ELF-1 (cell line): ENCODE measurements around the gene RAB3D.
"Not testable (repeated sequence)": the region's sequence is repeated elsewhere in the genome, so short reads cannot be mapped to it uniquely, and the experiment has no call there.

ENCODE experiments used
- DNase-seq: peaks from one replicate; pipeline ENCODE4 v3.0.0-alpha.2; 2016; ENCODE audit warnings: low read depth, low spot score

RAB3D gene

DNA sequence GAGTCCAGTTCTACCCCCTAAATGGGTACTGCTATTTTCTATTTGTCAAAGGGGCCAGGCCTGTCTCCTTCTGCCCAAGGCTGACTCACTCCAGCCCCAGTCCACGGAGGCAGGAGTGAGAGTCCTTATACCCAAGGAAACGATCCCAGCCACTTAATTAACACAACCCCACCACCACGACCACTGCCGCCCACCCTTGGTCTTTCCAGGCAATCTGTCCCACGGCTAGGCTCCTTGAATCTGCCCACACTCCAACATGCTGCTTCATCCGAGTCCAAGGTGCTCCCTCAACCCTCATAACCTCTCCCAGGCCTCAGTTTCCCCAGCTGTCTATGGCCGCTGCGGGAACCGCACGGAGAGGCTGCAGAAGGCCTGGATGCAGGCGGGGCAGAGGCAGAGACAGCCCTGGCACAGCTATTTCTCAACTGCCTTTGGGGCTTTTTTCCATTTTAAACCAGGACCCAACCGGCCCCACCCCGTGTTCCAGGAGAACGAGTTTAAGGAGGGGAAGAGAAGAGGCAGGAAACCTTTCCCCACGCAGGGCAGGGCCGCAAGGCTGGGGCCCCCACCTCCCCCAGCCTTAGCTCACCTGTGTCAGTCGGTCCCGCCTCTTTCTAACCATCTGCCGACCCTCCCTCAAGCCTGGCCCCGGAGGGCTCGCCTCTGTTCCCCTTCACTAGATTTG is 746 bp downstream of the RAB3D start:
- DNase-seq: no peak

DNA sequence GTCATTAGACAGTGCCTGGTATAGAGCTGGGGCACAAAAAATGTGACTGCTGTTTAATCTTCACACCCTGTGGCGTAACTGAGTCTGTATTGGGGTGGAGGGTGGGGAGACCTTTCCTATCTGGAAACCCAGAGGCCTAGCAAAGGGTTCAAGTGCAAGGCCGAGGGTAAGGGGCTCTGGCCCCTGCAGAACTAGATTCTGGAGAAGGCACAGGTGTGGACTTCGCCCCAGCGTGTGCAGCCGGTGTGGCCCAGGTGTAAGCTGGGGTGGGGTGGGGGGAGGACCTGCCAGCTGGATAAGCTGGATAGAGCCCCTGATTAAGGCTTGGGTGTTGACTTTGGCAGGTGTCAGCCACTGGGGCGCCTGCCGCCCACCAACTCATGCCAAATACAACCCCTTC is 1.3 kb downstream of the RAB3D start:
- no peak for DNase-seq

DNA sequence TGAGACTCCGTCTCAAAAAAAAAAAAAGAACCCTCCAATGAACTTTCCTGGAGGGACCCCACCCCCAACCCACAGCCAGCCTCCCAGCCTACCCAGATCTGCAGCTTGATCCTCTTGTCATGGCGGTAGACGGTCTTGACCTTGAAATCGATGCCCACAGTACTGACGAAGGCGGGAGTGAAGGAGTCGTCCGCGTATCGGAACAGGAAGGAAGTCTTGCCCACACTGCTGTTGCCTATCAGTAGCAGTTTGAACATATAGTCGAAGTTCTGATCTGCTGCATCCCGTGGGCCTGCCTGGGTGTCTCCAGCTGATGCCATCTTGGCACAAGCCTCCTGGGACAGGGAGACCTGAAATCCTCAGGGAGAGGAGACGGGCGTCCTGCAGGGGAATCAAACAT is 2.4 kb downstream of the RAB3D start:
- no peak for DNase-seq

DNA sequence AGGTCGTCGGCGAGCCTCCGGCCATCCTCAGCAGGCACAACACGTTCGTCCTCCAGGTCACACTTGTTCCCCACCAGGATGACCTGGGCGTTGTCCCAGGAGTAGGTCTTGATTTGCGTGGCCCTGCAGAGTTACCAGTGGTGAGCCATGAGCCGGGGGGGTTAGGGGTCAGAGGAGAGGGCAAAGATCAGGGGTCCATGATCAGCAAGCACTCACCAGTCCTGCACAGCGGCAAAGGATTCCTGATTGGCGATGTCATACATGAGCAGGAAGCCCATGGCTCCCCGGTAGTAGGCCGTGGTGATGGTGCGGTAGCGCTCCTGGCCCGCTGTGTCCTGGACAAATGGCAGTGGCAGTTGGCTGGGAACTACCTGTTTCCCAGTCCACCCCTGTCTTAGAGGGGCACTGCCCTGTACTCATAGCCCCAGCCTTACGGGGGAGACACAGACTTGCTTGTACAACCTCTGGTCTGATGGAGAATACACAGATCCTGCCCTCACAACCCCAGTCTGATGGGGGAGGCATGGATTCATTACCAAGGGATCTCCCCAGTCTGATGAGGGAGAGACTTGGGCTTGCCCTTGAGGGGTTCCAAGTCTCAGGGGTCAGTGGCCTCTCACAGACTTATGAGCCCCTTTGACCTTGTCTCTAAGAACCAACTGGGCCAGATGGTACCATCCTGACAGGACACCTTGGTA is 3.9 kb downstream of the RAB3D start:
- DNase-seq: peak; percentile 23

DNA sequence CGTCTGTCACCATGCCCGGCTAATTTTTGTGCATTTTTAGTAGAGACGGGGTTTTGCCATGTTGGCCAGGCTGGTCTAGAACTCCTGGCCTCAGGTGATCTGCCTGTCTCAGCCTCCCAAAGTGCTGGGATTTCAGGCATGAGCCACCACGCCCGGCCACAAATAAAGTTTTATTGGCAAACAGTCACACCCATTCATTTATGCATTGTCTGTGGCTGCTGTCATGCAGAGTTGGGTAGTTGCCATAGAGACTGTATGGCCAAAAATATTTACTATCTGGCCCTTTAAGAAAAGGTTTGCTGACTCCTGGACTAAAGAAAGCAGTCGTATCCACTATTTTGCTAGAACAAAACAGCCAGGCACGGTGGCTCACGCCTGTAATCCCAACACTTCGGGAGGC is 5.6 kb downstream of the RAB3D start:
- not testable (repeated sequence) for DNase-seq

DNA sequence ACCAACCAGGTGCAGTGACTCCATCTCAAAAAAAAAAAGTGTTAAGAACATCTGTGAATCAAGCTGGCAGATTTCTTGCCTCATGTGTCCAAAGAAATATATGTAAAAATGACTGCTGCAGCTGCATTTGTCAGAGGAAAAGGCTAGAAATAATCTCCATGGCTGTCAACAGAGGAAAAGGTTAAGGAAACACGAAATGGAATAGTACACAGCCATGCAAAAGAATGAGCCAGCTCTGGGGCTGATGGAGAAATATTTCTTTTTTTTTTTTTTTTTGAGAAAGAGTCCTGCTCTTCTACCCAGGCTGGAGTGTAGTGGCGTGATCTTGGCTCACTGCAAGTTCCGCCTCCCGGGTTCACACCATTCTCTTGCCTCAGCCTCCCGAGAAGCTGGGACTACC is 6.6 kb downstream of the RAB3D start:
- no peak for DNase-seq

DNA sequence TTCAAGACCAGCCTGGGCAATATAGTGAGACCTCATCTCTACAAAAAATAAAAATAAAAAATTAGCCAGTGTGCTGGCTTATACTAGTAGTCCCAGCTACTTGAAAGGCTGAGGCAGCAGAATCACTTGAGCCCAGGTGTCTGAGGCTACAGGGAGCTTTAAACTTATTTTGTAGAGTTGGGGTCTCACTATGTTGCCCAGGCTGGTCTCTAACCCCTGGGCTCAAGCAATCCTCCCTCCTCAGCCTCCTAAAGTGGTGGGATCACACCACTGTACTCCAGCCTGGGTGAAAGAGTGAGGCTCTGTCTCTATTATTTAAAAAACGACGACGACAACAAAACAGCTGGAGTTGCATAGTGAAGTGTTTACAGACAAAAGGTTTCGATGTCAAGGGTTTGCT is 8.0 kb downstream of the RAB3D start:
- no peak for DNase-seq

DNA sequence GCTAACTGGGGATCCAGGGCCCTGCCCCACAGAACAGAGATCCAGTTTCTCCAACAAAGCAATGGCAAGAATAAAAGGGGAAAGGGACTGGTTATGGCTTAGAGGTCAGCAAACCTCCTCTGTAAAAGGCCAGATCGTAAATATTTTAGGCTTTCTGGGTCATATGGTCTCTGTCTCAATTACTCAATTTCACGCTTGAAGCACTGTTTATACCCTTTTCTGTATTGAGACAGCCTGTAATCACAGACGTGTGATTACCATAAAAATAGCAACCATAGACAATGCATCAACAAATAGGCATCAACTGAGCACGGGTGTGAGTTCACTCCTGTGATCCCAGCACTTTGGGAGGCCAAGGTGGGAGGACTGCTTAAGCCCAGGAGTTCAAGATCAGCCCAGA is 9.3 kb downstream of the RAB3D start:
- no peak for DNase-seq

DNA sequence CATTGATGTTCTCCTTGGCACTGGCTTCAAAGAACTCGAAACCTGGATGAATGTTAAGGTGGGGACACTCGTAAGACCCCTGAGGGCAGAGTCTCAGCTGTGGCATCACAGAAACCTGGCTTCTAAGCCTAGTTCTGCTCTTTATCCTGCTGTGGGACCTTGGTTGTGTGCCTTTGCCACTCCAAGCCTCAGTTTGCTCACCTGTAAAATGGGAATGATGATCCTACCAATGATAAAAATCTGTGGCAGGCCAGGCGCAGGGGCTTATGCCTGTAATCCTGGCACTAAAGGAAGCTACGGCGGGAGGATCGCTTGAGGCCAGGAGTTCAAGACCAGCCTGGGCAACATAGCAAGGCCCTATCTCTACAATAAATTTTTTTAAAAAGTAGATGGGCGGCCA is 13.9 kb downstream of the RAB3D start:
- no peak for DNase-seq

DNA sequence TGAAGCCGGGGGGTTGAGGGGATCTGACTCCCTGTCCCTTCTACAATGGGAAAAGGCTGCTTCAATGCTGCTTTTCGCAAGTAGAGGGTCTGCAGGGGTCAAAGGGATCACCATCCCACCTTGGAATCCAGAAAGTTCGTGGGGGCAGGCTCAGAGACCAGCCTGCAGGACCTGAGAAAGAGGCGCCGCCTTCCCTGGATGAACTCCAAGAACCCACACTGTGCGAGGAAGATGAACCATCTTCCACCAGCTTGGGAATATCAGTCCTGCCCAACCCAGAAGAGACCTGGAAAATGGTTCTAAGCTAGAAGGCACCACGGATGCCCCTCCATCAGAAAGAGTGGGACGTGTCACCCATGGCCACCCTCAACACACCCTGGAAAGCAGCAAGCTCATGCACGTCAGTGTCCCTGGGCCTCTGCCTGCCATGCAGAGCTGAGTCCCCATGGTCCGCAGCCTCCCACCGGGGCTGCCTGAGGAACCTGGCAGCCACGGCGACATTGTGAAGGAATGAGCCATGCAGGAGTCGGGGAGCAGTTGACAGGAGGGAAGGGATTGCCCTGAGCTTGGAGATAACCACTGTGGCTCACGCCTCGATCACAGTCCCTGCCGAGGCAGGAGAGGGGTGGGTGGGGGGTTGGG is 14.6 kb downstream of the RAB3D start:
- no peak for DNase-seq

DNA sequence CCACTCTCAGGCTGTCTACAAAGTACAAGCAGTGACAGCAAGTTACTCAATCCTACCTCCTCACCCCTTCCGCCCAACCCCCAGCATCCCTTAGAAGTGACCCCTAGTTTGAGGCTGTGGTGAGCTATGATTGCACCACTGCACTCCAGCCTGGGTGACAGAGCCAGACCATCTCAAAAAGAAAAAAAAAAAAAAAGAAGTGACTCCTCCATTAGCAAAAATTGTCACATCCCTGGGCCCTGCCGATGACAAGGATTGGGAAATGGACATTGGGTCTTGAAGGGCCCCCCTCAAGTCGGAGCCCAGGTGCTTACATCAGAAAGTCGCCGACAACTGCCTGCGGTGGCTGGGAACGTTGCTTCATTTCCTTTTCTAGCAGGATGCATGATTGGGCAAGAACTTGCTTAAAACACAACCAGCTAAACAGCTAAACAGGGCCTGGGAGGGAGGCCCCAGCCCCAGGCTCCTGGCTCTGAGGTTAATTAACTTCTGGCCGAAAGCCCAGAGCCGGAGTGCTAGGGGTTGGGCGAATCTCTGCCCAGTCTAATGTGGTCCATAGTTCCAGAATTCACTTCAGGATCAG is 15.3 kb downstream of the RAB3D start:
- DNase-seq: peak; percentile 36

DNA sequence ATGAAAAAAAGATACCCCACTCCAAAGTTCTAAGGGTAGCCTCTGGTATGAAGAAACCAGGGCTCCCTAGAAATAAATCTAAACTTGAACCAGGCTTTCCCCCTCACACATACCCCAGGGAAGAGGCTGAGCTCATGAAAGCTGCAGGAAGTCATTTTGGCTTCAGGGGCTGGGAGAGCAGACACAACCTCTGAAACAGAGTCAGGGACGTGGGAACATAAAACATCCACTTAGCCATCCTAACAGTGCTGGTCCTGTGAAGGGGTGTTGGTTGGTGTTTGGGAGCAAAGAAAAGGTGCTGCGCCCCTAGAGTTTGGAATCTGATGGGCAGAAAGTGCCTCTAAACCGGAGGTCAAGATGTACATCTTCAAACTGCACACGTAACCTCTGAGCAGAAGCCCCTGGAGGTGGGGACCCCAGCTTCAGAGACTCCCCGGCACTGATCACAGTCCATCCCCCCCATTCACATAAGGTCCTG is 15.8 kb downstream of the RAB3D start:
- DNase-seq: no peak

DNA sequence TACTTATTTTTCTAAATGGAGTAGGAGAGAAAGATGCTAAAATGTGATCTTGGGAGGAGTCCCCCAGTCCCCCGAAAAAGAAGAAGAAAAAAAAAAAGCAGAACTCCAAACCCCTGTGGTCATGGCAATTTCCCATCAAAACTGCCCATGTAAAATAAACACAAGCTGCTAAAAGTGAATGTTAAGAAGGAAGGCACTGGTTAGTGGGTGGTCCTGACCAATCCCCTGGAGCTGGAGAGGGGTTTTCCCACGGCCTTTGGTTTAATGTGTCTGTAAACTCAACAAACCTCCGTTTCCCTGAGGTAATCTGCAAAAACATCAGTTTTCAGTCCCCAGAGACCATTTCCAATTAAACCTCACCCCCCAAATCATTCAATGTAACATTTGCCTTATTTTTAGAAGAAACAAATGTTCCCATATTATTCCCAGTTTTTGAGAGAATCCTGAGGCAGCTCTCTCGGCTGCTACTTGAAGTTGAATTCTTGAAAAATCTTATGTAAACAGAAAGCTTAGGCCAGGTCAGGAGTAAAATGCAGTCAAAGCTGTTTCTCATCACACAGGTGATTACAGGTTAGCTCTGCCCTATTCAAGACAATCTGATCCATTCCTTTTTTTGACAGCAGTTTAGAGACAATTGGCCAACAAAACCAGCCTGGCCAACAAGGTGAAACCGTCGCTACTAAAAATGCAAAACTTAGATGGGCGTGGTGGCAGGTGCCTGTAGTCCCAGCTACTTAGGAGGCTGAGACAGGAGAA is 17.0 kb downstream of the RAB3D start:
- no peak for DNase-seq

DNA sequence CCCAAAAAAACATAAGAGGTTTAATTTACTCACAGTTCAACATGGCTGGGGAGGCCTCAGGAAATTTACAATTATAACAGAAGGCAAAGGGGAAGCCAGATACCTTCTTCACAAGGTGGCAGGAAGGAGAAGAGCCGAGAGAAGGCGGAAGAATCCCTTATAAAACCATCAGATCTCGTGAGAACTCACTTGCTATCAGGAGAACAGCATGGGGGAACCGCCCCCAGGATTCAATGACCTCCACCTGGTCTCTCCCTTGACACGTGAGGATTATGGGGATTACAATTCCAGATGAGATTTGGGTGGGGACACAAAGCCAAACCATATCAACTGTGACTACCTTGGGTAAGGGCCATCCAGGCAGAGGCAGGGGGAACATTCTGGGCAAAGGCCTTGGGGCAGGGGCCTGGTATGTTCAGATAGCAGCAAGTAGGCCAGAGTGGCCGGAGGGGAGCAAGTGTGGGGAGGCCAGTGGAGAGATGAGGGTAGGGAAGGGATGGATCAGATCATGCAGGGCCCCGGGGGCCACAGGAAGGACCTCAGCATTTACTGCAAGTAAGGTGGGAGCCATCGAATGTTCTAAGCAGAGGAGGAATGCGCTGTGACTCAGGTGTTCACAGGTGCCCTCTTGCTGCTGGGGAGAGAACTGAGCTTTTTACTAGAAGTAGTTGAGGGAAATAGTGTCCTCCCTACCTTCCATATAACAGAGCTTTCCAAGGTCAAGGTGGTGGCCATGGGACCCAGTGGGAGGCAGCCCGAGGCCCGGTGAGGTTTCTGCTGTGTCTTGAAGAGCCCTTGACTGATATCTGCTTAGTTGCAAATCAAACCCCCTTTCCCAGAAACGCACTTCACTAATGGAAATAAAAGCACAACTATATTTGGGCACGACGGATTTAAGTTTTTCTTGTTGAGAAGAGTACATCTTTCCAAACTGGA is 18.0 kb downstream of the RAB3D start:
- DNase-seq: no peak

DNA sequence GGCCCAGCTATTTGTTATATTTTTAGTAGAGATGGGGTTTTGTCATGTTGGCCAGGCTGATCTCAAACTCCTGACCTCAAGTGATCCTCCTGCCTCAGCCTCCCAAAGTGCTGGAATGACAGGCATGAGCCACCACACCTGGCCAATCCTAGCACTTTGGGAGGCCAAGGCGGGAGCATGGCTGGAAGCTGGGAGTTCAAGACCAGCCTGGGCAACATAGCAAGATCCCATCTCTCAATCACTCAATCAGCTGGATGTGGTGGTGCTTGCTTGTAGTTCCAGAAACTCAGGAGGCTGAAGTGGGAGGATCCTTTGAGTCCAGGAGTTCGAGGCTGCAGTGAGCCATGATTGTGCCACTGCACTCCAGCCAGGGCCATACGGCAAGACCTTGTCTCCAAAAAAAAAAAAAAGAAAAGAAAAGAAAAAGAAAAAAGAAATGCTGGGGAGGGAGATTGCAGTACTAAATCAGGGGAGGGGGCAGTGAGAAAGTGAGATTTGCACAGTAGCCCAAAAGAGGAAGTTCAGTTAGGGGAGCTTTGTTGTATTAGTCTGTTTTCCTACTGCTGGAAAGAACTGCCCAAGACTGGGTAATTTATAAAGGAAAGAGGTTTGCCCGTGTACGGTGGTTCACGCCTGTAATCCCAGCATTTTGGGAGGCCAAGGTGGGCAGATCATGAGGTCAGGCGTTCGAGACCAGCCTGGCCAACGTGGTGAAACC is 19.0 kb downstream of the RAB3D start:
- DNase-seq: not testable (repeated sequence)

DNA sequence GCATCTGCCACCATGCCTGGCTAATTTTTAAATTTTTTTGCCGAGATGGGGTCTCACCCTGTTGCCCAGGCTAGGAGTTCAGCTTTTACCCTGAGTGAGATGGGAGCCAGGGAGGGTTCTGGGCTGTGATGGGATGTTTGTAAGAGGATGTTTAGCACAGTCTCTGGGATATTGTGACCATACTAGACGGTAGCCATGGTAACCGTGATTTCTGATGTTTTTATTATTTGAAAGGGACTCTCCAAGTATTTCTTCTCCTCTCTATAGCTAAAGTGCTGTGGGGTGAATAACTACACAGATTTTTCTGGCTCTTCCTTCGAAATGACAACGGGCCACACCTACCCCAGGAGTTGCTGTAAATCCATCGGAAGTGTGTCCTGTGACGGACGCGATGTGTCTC is 33.1 kb downstream of the RAB3D start:
- DNase-seq: no peak

DNA sequence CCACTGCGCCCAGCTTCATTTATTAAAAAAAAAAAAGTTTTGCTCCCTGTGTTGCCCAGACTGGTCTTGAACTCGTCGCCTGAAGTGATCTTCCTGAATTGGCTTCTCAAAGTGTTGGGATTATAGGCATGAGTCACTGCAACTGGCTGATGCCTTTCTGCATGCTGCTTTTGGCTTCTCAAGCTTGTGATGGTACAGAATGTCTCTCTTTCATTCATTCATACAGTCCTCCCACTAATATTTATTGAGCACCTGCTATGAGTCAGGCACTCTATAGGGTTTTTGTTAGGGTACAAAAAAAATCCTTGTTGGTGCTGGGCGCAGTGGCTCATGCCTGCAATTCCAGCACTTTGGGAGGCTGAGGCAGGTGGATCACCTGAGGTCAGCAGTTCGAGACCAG is 34.5 kb downstream of the RAB3D start:
- no peak for DNase-seq

DNA sequence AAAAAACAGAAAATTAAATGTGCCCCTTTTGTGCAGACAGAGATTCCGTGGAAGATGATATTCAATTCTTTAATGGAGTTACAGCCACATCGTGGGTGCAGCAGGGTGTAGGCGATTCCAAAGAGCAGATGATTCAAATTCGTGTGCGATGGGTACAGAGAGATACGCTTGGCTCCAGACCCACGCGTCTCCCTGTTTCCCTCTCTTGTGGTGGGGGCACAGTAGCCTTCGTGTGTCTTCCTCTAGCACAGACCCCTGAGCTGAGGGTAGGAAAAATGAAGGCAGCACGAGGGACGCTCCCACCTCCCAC is 38.7 kb downstream of the RAB3D start:
- DNase-seq: no peak

DNA sequence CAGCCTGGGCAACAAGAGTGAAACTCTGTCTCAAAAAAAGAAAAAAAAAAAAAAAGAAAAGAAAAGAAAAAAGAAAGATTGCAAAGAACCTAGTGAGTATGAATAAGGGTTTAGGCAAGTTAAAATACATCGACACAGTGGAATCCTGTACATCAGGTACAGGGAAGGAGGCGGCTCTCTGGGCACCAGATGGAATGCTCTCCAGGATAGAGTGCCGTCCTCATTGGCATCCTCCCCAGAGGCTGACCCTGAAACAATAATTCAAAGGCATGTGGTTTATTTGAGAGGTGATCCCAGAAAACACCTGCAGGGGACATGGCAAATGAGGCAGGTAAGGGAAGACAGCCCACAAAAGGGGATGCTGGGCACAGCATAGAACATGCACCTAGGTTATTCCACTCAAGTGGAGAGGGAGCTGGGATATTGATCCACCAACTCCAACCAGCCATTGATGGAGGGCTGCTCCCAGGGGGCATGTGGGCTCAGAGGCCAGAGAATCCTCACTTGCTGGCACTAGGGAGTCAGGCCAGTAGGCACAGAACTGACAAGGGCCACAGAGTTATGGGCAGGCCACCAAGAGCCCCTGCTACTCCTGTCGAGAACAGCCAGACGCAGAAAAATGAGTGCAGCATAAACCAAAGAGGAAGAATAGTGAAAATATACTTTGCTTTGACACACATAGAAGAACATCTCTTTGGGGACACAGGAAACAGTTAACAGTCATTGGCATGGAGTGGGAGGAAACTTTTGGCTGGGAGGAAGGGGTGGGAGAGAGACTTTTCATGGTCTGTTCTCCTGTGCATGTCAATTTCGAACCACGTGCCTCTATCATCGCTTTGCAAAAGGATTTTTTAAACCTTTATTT is 39.3 kb downstream of the RAB3D start:
- DNase-seq: no peak
